Activated T-helper 2 cell treated with anti-CD3 and anti-CD28 coated beads, Interferon-gamma antibody, Interleukin-2, Interleukin-4, amounts not matched to agents 10 μg/mL and 5 μg/mL and 100 μg/mL, durations not matched to agents 14 hours and 24 hours and 36 hours (primary cell): Measurements from ENCODE around the gene BLTP1. TPM values are rescaled to one million over a fixed set of nuclear protein-coding genes. Genes with fewer than 3 reads are reported as not detected.
"Not testable (repeated sequence)": the region's sequence is repeated elsewhere in the genome, so short reads cannot be mapped to it uniquely, and the experiment has no call there.

Experiments used
- DNase-seq: peaks from one replicate; pipeline ENCODE4 v3.0.0; 2021; ENCODE audit warnings: low spot score
- H3K27ac Mint-ChIP-seq: one replicate; pipeline ENCODE4 v1.8.0; 2021; ENCODE audit warnings: mixed read lengths
- H3K27me3 Mint-ChIP-seq: one replicate; pipeline ENCODE4 v1.8.0; 2021; ENCODE audit warnings: low read depth, mixed read lengths
- H3K36me3 Mint-ChIP-seq: one replicate; pipeline ENCODE4 v1.8.0; 2021; ENCODE audit warnings: low read depth, mixed read lengths
- H3K4me1 Mint-ChIP-seq: one replicate; pipeline ENCODE4 v1.8.0; 2021; ENCODE audit warnings: low read depth, mixed read lengths
- H3K4me3 Mint-ChIP-seq: one replicate; pipeline ENCODE4 v1.8.0; 2021; ENCODE audit warnings: low read depth, mild to moderate bottlenecking, moderate library complexity, mixed read lengths
- H3K9me3 Mint-ChIP-seq: one replicate; pipeline ENCODE4 v1.8.0; 2021; ENCODE audit warnings: mixed read lengths
- intact Hi-C: fragments of 100-400 bp; cut with micrococcal nuclease; formaldehyde crosslinking; loops from one replicate; pipeline ENCODE4 v1.15.1; 2023
- total RNA-seq: library from RNA; stranded (reverse); gene quantifications from 2 replicates; pipeline ENCODE4 v1.2.3, GENCODE V29; 2022

The BLTP1 gene, protein sequence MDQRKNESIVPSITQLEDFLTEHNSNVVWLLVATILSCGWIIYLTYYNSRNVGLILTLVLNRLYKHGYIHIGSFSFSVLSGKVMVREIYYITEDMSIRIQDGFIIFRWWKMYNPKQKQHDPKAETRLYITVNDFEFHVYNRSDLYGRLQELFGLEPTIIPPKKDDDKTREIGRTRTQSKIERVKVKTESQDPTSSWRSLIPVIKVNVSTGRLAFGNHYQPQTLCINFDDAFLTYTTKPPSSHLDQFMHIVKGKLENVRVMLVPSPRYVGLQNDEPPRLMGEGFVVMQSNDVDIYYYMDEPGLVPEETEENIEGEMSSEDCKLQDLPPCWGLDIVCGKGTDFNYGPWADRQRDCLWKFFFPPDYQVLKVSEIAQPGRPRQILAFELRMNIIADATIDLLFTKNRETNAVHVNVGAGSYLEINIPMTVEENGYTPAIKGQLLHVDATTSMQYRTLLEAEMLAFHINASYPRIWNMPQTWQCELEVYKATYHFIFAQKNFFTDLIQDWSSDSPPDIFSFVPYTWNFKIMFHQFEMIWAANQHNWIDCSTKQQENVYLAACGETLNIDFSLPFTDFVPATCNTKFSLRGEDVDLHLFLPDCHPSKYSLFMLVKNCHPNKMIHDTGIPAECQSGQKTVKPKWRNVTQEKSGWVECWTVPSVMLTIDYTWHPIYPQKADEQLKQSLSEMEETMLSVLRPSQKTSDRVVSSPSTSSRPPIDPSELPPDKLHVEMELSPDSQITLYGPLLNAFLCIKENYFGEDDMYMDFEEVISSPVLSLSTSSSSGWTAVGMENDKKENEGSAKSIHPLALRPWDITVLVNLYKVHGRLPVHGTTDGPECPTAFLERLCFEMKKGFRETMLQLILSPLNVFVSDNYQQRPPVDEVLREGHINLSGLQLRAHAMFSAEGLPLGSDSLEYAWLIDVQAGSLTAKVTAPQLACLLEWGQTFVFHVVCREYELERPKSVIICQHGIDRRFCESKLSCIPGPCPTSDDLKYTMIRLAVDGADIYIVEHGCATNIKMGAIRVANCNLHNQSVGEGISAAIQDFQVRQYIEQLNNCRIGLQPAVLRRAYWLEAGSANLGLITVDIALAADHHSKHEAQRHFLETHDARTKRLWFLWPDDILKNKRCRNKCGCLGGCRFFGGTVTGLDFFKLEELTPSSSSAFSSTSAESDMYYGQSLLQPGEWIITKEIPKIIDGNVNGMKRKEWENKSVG (N-terminal part only)
- 28.1 and 32.6 TPM in 2 replicates for total RNA-seq

DNA sequence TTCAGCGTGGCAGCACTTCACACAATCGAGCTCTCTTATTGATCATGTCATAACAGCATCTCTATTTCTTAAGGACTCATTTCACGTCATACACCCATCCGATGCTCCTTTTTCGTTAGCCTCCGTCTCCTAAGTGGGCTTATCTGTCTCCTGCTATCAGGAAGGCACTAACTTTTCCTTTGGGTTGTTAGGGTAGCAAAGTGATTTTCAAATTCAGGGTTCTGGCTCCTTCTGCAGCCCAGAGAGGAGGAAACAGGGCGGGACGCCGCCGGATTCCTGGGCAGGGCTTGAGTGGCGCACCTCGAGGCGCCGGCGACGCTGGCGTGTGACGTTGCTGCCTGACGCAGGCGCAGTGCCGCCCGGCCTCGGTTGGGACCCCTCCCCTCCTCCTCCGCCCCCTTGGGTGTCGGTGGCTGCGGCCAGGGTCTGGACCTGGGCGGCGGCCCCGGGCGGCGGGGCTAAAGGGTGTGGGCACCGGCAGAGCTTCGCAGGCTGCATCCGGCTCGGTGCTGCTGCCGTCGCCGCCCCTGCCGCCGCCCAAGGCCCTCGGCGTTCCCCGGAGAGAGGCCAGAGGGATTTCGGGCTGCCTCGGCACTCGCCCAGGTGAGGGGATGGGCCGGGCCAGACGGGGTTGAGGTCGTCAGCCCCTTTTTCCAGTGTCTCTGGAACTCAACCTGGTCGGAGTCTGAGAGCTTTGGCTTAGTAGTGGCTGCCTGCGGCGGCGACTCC lies at the start of gene BLTP1:
Gene BLTP1, plus strand, starts transcription at position 350 of the 729 bp plus-strand sequence. CDS start 18,317 bp downstream, outside the sequence.
- DNase-seq, result peak; percentile 85
- peaks cover 29% of the 10 kb centered on the region for H3K36me3 Mint-ChIP-seq
- peak within 1 kb of the TSS; percentile 98 for H3K4me3 Mint-ChIP-seq
- H3K27ac Mint-ChIP-seq, result peak within 1 kb of the TSS; percentile 92
- no peaks in the 10 kb centered on the region for H3K27me3 Mint-ChIP-seq
- H3K9me3 Mint-ChIP-seq, result no peaks in the 10 kb centered on the region
- H3K4me1 Mint-ChIP-seq, result peaks cover 50% of the 10 kb centered on the region
- intact Hi-C loops, result loop anchor here (2.0 to 10.0 kb wide), 7 partner anchors 21 to 1243 kb away; partner anchors contain the start of genes CCNA2, SPRY1 and TRPC3

DNA sequence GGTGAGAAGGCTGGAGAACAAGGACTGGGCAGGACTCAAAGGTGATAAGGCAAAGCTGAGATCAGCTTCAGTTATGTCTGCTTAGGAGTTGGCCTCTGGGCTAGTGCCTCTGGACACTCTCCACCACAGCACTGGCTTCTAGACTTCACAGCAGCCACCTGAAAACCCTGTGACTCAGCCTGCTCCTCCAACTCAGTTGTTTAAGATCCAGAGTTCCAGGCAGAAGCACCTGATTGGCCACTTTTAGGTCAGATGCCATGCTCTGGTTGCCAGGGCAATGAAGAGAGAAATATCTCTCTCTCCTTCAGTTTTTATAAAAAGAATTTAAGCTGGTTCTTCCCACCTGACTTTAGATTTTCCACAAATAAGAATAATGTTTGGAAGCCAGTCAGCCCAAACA lies 47.9 kb upstream of the BLTP1 start:
- DNase-seq, result no peak
- peaks cover 23% of the 10 kb centered on the region for H3K27me3 Mint-ChIP-seq
- intact Hi-C loops, result no loop called here
- no peak overlapping the region for H3K4me3 Mint-ChIP-seq
- no peak overlapping the region for H3K27ac Mint-ChIP-seq
- no peaks in the 10 kb centered on the region for H3K4me1 Mint-ChIP-seq
- H3K9me3 Mint-ChIP-seq, result no peaks in the 10 kb centered on the region
- no peaks in the 10 kb centered on the region for H3K36me3 Mint-ChIP-seq

DNA sequence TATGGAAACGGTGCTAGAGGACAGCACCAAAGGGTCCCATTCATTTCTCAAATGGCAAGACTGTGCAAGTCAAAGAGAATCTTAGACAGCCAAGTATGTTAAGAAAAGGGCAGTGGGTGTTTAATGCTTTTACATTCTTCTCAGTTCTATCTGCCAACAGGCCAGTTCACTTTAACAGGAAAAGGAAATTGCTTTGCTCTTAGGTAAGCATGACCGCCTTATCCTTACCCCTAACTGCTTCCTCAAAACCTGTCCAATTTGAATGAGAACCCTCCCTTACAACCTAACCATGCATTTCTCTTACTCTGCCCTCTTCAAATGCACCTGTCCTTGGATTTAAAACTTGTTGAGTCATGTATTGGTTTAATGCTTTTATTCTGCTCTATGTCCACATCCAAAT lies 44.5 kb upstream of the BLTP1 start:
- H3K4me3 Mint-ChIP-seq, result no peak overlapping the region
- intact Hi-C loops, result no loop called here
- peaks cover 18% of the 10 kb centered on the region for H3K27me3 Mint-ChIP-seq
- H3K4me1 Mint-ChIP-seq, result no peaks in the 10 kb centered on the region
- no peaks in the 10 kb centered on the region for H3K9me3 Mint-ChIP-seq
- no peaks in the 10 kb centered on the region for H3K36me3 Mint-ChIP-seq
- no peak overlapping the region for H3K27ac Mint-ChIP-seq
- no peak for DNase-seq

DNA sequence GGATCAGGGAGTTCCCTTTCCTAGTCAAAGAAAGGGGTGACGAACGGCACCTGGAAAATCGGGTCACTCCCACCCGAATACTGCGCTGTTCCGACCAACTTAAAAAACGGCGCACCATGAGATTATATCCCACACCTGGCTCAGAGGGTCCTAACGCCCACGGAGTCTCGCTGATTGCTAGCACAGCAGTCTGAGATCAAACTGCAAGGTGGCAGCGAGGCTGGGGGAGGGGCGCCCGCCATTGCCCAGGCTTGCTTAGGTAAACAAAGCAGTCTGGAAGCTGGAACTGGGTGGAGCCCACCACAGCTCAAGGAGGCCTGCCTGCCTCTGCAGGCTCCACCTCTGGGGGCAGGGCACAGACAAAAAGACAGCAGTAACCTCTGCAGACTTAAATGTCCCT lies 41.8 kb upstream of the BLTP1 start:
- H3K9me3 Mint-ChIP-seq, intact Hi-C loops, DNase-seq, H3K36me3 Mint-ChIP-seq, H3K4me3 Mint-ChIP-seq, H3K4me1 Mint-ChIP-seq, H3K27me3 Mint-ChIP-seq, H3K27ac Mint-ChIP-seq: not testable (repeated sequence)

DNA sequence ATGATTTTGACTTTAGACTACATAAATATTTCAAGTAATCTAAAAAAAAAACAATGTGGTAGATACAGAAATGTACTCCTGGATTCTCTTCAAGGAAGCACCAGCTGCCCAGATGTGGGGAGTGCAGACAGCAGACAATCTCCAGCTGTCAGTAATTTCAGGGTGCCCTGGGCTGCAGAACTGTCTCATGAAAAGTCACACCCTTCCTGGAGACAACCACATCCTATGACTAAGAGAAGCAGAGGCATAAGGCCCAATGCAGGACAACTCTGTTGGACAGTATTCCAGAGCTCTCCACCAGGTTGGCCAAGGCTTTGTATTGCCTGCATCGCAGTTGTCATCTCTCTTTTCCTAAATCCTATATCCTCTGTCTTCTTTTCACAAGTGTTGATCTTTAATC lies 34.4 kb upstream of the BLTP1 start:
- H3K4me3 Mint-ChIP-seq, result no peak overlapping the region
- DNase-seq, result no peak
- H3K36me3 Mint-ChIP-seq, result no peaks in the 10 kb centered on the region
- intact Hi-C loops, result no loop called here
- H3K27me3 Mint-ChIP-seq, result no peaks in the 10 kb centered on the region
- peaks cover 21% of the 10 kb centered on the region for H3K9me3 Mint-ChIP-seq
- H3K27ac Mint-ChIP-seq, result no peak overlapping the region
- peaks cover 17% of the 10 kb centered on the region for H3K4me1 Mint-ChIP-seq

DNA sequence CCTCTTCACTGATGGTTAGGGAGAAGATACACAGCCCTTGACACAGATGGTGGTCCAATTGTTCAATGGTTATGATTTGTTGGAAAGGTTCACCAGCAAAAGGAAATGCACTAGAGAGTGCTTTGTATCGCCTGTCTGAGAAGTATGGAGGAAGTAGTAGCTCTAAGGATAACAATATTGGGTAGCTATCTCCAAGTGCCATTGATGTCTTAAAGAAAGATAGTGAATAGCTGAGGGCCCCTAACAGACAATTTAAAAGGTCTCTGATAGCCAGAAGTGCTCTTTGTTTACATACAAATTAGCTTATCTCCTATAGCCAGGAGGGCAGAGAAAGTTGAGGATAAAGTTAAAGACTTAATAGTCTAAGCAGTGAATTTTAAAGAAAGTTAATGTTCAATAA lies 33.9 kb upstream of the BLTP1 start:
- H3K4me3 Mint-ChIP-seq, result no peak overlapping the region
- peaks cover 17% of the 10 kb centered on the region for H3K4me1 Mint-ChIP-seq
- DNase-seq, result no peak
- H3K36me3 Mint-ChIP-seq, result no peaks in the 10 kb centered on the region
- no peaks in the 10 kb centered on the region for H3K27me3 Mint-ChIP-seq
- H3K27ac Mint-ChIP-seq, result no peak overlapping the region
- H3K9me3 Mint-ChIP-seq, result peaks cover 26% of the 10 kb centered on the region
- intact Hi-C loops, result no loop called here

DNA sequence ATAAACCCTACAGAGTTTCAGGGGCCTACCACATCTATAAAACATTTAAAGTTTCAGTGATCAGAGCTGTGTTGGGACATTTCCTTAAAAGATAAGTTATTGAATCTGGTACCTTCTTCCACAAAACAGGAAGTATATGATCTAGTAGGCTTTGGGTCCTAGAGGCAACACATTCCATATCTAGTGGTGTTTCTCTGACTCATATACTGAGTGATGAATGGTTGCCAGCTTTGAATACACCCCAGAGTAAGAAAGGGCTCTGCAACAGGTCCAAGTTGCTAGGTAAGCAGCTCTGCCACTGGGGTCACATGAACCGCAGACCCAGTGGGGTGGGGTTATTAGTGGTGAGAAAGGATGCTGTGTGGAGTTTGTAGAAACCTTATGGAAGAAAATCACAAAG lies 32.4 kb upstream of the BLTP1 start:
- Mint-ChIP-seq H3K36me3 (peaks cover 3% of the 10 kb centered on the region), H3K27ac (no peak overlapping the region), H3K9me3 (peaks cover 37% of the 10 kb centered on the region), H3K4me1 (peaks cover 17% of the 10 kb centered on the region), H3K4me3 (no peak overlapping the region), H3K27me3 (no peaks in the 10 kb centered on the region)
- intact Hi-C loops, result no loop called here
- no peak for DNase-seq

DNA sequence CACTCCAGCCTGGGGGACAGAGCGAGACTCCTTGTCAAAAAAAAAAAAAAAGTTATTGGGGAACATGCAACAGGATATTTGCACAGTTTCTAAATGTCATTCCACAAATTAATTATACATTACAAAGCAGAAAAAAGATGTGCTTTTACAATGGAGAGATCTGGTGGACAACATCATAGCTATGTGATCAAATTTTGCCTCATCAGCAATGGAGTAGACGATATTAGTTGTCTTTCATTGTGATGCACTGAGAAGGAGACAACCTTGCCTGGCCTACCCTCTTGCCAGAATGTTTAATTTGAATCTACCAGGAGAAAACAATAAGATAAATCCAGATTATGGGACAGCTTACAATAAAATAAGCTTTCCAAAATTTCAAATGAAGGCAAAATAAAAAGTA lies 30.5 kb upstream of the BLTP1 start:
- peaks cover 38% of the 10 kb centered on the region for H3K9me3 Mint-ChIP-seq
- no peak for DNase-seq
- H3K27ac Mint-ChIP-seq, result no peak overlapping the region
- intact Hi-C loops, result no loop called here
- H3K4me3 Mint-ChIP-seq, result no peak overlapping the region
- peaks cover 15% of the 10 kb centered on the region for H3K4me1 Mint-ChIP-seq
- no peaks in the 10 kb centered on the region for H3K27me3 Mint-ChIP-seq
- H3K36me3 Mint-ChIP-seq, result peaks cover 3% of the 10 kb centered on the region

DNA sequence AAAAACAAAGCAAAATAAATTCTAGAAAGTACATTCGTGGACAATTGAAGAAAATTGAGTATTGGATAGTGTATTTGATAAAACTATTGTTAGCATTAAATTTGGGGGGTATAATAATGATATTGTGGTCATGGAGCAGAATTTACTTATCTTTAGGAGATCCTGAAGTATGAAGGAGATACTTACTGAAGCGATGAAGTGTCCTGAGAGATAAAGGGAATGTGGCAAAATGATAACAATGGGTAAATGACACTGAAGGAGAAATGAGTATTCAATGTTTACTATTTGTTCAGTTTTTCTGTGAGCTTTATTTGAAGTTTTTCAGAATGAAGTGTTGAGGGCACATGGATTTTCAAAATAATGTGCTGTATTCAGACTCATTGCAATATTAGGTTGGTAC lies 30.0 kb upstream of the BLTP1 start:
- no peak overlapping the region for H3K4me3 Mint-ChIP-seq
- H3K36me3 Mint-ChIP-seq, result peaks cover 3% of the 10 kb centered on the region
- H3K27ac Mint-ChIP-seq, result no peak overlapping the region
- DNase-seq, result no peak
- peaks cover 12% of the 10 kb centered on the region for H3K4me1 Mint-ChIP-seq
- H3K9me3 Mint-ChIP-seq, result peaks cover 38% of the 10 kb centered on the region
- no peaks in the 10 kb centered on the region for H3K27me3 Mint-ChIP-seq
- intact Hi-C loops, result no loop called here

DNA sequence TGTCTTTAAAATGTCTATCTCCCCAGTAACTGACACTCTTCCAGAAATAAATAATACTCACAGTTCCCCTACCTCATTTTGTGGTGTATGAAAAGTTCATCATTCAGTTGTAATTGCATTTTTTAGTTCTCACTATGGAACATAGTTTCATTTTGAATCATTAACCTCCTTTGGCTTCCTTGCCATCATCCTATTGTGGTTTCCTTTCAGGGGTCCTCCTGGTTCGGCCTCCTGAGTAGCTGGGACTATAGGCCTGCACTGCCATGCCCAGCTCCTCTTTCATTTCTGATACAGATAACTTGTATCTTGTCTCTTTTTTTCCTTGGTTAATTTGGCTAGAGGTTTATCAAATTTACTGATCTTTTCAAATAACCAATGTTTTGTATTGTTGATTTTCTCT lies 23.1 kb upstream of the BLTP1 start:
- H3K4me1 Mint-ChIP-seq, result peaks cover 29% of the 10 kb centered on the region
- peaks cover 31% of the 10 kb centered on the region for H3K36me3 Mint-ChIP-seq
- DNase-seq, result no peak
- no peaks in the 10 kb centered on the region for H3K27me3 Mint-ChIP-seq
- H3K27ac Mint-ChIP-seq, result no peak overlapping the region
- peaks cover 32% of the 10 kb centered on the region for H3K9me3 Mint-ChIP-seq
- no peak overlapping the region for H3K4me3 Mint-ChIP-seq
- intact Hi-C loops, result no loop called here

DNA sequence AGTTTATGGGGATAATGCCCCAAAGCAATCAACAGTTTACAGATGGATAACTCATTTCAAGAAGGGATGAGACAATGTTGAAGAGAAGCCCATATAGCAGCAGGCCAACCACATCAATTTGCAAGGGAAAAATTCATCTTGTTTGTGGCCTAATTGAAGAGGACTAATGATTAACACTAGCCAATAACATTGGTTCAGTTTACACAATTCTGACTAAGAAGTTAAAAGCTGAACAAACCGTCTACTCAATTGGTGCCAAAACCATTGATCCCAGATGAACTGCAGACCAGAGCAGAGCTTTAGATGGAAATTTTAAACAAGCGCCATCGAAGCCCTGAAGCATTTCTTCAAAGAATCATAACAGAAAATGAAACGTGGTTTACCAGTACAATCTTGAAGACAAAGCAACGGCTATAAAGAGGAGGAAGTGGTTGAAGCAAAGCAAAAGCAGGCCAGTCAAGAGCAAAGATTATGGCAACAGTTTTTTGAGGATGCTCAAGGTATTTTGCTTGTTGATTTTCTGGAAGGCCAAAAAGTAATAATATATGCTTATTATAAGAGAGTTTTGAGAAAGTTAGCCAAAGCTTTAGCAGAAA lies 20.5 kb upstream of the BLTP1 start:
- DNase-seq, result no peak
- intact Hi-C loops, result loop anchor here (2.0 kb wide), 1 partner anchor 21 kb away; the partner anchor contains the start of gene BLTP1
- no peak overlapping the region for H3K4me3 Mint-ChIP-seq

DNA sequence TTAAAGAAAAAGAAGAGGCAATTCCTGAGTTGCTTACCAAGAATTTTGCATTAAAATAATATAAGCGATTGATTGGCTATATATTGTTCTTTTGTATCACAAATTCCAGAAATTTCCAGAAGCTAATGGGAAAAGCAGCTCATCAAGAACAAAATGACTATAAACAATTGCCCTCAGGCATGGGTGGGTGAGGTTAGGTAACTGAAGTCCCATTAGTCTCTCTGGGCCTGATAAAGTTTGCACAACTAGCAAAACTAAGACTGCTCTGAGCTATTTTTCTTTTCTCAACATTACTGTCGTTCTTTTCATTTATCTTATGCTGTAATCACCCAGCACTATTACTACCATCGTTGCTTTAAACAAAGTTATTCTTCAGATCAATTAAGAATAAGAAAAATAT lies 19.2 kb upstream of the BLTP1 start:
- intact Hi-C loops, result no loop called here
- H3K9me3 Mint-ChIP-seq, result peaks cover 26% of the 10 kb centered on the region

More for the DNA sequence above, 20.5 kb upstream of the BLTP1 start:
- peaks cover 28% of the 10 kb centered on the region for H3K36me3 Mint-ChIP-seq
- H3K27ac Mint-ChIP-seq, result peak overlapping the region; percentile 58
- peaks cover 2% of the 10 kb centered on the region for H3K27me3 Mint-ChIP-seq
- peaks cover 27% of the 10 kb centered on the region for H3K9me3 Mint-ChIP-seq
- H3K4me1 Mint-ChIP-seq, result peaks cover 29% of the 10 kb centered on the region

More for the DNA sequence above, 19.2 kb upstream of the BLTP1 start:
- H3K4me1 Mint-ChIP-seq, result peaks cover 29% of the 10 kb centered on the region
- no peak for DNase-seq
- peaks cover 2% of the 10 kb centered on the region for H3K27me3 Mint-ChIP-seq
- no peak overlapping the region for H3K27ac Mint-ChIP-seq
- H3K4me3 Mint-ChIP-seq, result no peak overlapping the region
- peaks cover 28% of the 10 kb centered on the region for H3K36me3 Mint-ChIP-seq
